Sigmoid colon (tissue), 7 donors: ENCODE results near the gene SBF2. TPM values are rescaled to one million over a fixed set of nuclear protein-coding genes. Genes with fewer than 3 reads are reported as not detected.

Experiments
- DNase-seq: peaks from one replicate; pipeline ENCODE4 v3.0.0-alpha.2; 2019
- H3K27ac ChIP-seq, 4 donors: fragments of 200-600 bp; sonication (generic); one replicate each; pipeline ENCODE4 v1.5.1; 2016 to 2019; ENCODE audit warnings: mild to moderate bottlenecking in 1 of 4
- H3K27me3 ChIP-seq, 3 donors: fragments of 200-600 bp; sonication (generic); one replicate each; pipeline ENCODE4 v1.5.1; 2019; ENCODE audit warnings: mild to moderate bottlenecking in 1 of 3
- H3K36me3 ChIP-seq, 4 donors: fragments of 200-600 bp; sonication (generic); one replicate each; pipeline ENCODE4 v1.5.1; 2016 to 2019
- H3K4me1 ChIP-seq, 4 donors: fragments of 200-600 bp; sonication (generic); one replicate each; pipeline ENCODE4 v1.5.1; 2017 to 2019
- H3K4me3 ChIP-seq, 4 donors: fragments of 200-600 bp; sonication (generic); one replicate each; pipeline ENCODE4 v1.5.1; 2017 to 2019; ENCODE audit warnings: mild to moderate bottlenecking in 2 of 4, moderate library complexity in 1 of 4
- H3K9me3 ChIP-seq, 4 donors: fragments of 200-600 bp in 3 of 4; sonication (generic) in 3 of 4; one replicate each; pipeline versions ENCODE4 v1.5.1 to v1.6.1; 2013 to 2019
- EP300 ChIP-seq, 4 donors: sonication (generic); formaldehyde crosslinking; IDR thresholded peaks; one replicate each; pipeline ENCODE4 v1.6.1; 2017; ENCODE audit warnings: antibody characterized with exemption in 4 of 4
- POLR2A ChIP-seq, 2 donors: fragments of 450-650 bp; IDR thresholded peaks; one replicate each; pipeline ENCODE4 v1.6.1; 2016; ENCODE audit warnings: antibody characterized with exemption in 2 of 2, mild to moderate bottlenecking in 2 of 2, moderate library complexity in 2 of 2
- POLR2AphosphoS5 ChIP-seq, 4 donors: sonication (generic); formaldehyde crosslinking; IDR thresholded peaks; one replicate each; pipeline ENCODE4 v1.6.1; 2017; ENCODE audit warnings: antibody characterized with exemption in 4 of 4
- WGBS, 2 donors: extraction: QIAGEN DNeasy Blood & Tissue Kit; methylation state at CpG; one replicate each; pipeline ENCODE4 v1.1.7; 2013; 5-methylcytosine and 5-hydroxymethylcytosine counted together
- intact Hi-C: fragments of 100-400 bp; cut with DNase I; formaldehyde crosslinking; loops from one replicate; pipeline ENCODE4 v1.15.1; 2023
- polyA plus RNA-seq, 3 donors: library from polyadenylated mRNA; stranded (reverse); fragments of 200-250 nt; gene quantifications; one replicate each; pipeline ENCODE4 v1.2.3, GENCODE V29; 2013
- total RNA-seq, 4 donors: library from RNA; depleted of rRNA; stranded (reverse); fragments of >200 nt; gene quantifications; one replicate each; pipeline ENCODE4 v1.1.0, GENCODE V29; 2016
- TF ChIP-seq, protein P1 (sequence below), 4 experiments: fragments of 450-650 bp in 3 of 4; fragments of 200-600 bp in 1 of 4; IDR thresholded peaks; one replicate each; pipeline ENCODE4 v1.5.1; 2016 to 2019; ENCODE audit warnings: antibody characterized with exemption in 4 of 4, mild to moderate bottlenecking in 3 of 4, moderate library complexity in 2 of 4
- donor health status: healthy with polysubstance abuse.
- donor health status: Bipolar disorder and iron deficiency.
- donor health status: healthy.

Gene SBF2
- total and polyA plus RNA-seq, 7 donors = 9.5 to 67.5 (median 47.1) TPM

DNA sequence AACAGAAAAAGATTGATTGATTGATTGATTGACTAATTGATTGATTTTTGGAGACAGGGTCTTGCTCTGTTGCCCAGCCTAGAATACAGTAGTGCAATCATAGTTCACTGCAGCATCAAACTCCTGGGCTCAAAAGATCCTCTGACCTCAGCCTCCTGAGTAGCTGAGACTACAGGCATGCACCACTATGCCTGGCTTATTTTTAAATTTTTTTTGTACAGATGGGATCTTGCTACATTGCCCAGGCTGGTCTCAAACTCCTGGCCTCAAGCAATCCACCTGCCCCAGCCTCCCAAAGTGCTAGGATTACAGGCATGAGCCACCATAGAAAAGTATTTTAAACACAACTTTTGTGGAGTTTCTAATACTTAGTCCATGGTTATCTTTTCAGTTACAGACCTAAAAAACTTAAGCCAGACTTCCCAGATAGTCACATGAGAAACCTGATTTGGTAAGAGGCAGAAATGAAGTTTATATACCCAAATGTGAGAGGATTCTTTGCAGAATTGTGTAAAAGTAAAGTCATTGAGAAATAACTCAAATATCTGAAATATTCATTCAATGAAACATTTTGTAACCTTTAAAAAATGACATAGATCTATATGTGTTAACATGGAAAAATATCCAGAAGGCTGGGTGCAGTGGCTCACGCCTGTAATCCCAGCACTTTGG lies 443.7 kb downstream of the SBF2 start:
- H3K9me3 ChIP-seq = no peaks in the 10 kb centered on the region
- TF ChIP-seq, protein P1, sequence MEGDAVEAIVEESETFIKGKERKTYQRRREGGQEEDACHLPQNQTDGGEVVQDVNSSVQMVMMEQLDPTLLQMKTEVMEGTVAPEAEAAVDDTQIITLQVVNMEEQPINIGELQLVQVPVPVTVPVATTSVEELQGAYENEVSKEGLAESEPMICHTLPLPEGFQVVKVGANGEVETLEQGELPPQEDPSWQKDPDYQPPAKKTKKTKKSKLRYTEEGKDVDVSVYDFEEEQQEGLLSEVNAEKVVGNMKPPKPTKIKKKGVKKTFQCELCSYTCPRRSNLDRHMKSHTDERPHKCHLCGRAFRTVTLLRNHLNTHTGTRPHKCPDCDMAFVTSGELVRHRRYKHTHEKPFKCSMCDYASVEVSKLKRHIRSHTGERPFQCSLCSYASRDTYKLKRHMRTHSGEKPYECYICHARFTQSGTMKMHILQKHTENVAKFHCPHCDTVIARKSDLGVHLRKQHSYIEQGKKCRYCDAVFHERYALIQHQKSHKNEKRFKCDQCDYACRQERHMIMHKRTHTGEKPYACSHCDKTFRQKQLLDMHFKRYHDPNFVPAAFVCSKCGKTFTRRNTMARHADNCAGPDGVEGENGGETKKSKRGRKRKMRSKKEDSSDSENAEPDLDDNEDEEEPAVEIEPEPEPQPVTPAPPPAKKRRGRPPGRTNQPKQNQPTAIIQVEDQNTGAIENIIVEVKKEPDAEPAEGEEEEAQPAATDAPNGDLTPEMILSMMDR (IDR thresholded peaks at IDR 0.05) = no peak
- no peak for TF ChIP-seq POLR2AphosphoS5 (IDR thresholded peaks at IDR 0.05)
- TF ChIP-seq EP300 (IDR thresholded peaks at IDR 0.05) = no peak
- TF ChIP-seq POLR2A (IDR thresholded peaks at IDR 0.05) = no peak
- no peak overlapping the region for H3K4me3 ChIP-seq
- H3K4me1 ChIP-seq = no peaks in the 10 kb centered on the region
- intact Hi-C loops = no loop called here
- peaks cover 0 to 46% (median 12%) of the 10 kb centered on the region in 4 donors for H3K36me3 ChIP-seq
- no peak overlapping the region for H3K27ac ChIP-seq
- WGBS, 2 donors = 92 to 98% methylated on average over 1 of the region's 1 CpG
- H3K27me3 ChIP-seq = no peaks in the 10 kb centered on the region
- no peak for DNase-seq

DNA sequence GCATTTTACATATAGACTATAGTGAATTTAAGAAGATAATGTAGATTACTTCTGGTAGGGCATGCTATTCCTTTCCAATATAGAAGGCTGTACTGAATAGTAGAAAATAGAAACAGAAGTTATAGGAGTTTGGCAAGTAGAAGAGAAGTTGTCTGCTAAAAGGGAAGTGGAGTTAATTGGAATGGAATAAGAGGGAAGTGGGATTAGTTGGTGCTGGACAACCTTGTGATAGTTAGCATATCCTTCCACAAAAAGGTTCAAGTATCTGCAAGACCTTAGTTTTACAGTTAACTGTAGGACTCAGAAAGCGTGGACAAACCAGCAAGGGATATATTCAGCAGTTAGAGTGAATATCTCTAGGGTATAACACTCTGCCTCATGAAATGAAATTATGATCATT lies 444.6 kb downstream of the SBF2 start:
- Histone ChIP-seq H3K36me3 (peaks cover 0 to 48% (median 10%) of the 10 kb centered on the region in 4 donors), H3K27ac (no peak overlapping the region), H3K9me3 (no peaks in the 10 kb centered on the region), H3K4me1 (no peaks in the 10 kb centered on the region), H3K4me3 (no peak overlapping the region), H3K27me3 (no peaks in the 10 kb centered on the region)
- TF ChIP-seq, protein P1 (IDR thresholded peaks at IDR 0.05) = no peak
- TF ChIP-seq POLR2A (IDR thresholded peaks at IDR 0.05) (no peak), POLR2AphosphoS5 (IDR thresholded peaks at IDR 0.05) (no peak), EP300 (IDR thresholded peaks at IDR 0.05) (no peak)
- DNase-seq = no peak
- intact Hi-C loops = no loop called here
- WGBS, 2 donors = 95 to 96% methylated on average over 1 of the region's 1 CpG

DNA sequence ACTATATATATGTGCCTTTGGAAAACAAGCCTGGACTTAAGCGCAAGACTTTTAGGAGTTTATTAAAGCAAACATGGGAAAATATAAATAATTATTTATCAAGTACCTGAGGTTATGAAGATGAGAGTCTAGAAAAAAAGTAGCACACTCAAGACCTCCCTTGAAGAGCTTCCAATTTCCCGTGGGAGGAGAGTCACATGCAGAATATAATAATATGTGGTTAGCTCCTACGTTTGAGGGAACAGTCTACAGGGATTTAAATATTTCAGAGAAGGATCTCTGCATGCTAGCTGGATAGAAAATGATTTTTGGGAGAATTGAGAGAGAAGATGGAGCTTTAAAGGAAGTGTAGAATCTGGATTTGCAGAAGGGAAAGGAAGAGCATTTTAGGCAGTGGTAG lies 446.4 kb downstream of the SBF2 start:
- WGBS, 2 donors = 52 to 87% methylated on average over 3 of the region's 3 CpGs
- no peak for TF ChIP-seq EP300 (IDR thresholded peaks at IDR 0.05)
- TF ChIP-seq, protein P1 (IDR thresholded peaks at IDR 0.05) = no peak
- TF ChIP-seq POLR2AphosphoS5 (IDR thresholded peaks at IDR 0.05) = no peak
- TF ChIP-seq POLR2A (IDR thresholded peaks at IDR 0.05) = no peak
- H3K36me3 ChIP-seq = peaks cover 0 to 64% (median 10%) of the 10 kb centered on the region in 4 donors

DNA sequence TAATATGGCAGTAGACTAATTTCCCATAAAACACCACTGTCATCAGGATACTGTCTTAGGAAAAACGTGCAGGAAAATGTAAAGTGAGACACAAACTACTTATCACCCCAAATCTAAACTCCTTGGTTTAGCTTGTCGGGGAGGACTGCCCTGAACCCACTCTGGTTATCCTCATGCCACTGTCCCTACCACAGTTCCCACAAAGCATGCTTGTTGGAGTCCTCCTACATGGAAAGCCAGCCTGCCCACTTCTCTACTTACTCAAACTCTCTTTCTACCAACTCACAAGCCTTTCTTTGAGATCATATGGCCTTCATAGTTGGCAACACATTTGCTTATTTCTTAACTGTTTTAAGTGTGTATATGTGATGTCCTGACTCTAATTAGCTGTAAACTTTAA lies 451.1 kb downstream of the SBF2 start:
- H3K9me3 ChIP-seq = no peaks in the 10 kb centered on the region
- no peak for DNase-seq
- no peaks in the 10 kb centered on the region for H3K4me1 ChIP-seq
- TF ChIP-seq, protein P1 (IDR thresholded peaks at IDR 0.05) = no peak
- no peak for TF ChIP-seq POLR2AphosphoS5 (IDR thresholded peaks at IDR 0.05)
- no peak for TF ChIP-seq EP300 (IDR thresholded peaks at IDR 0.05)
- no peak for TF ChIP-seq POLR2A (IDR thresholded peaks at IDR 0.05)
- H3K27ac ChIP-seq = no peak overlapping the region
- intact Hi-C loops = no loop called here
- no peaks in the 10 kb centered on the region for H3K27me3 ChIP-seq
- WGBS, 2 donors = 81 to 85% methylated on average over 2 of the region's 2 CpGs
- H3K4me3 ChIP-seq = no peak overlapping the region
- H3K36me3 ChIP-seq = peaks cover 0 to 69% (median 12%) of the 10 kb centered on the region in 4 donors

More for the DNA sequence above, 446.4 kb downstream of the SBF2 start:
- Histone ChIP-seq H3K9me3 (no peaks in the 10 kb centered on the region), H3K4me1 (no peaks in the 10 kb centered on the region), H3K27me3 (no peaks in the 10 kb centered on the region), H3K4me3 (no peak overlapping the region), H3K27ac (no peak overlapping the region)
- intact Hi-C loops = no loop called here
- DNase-seq = no peak
